Colon (tissue), 2 donors: ENCODE results near the gene TMCO4.

Experiments
- FAIRE-seq: peaks from 2 replicates; lab custom pipeline; 2012; peaks lifted over from hg19 to GRCh38; lab: Jason Lieb, UNC
- donor health status: control.
- donor health status: control.

TMCO4 gene

GRCh38 chr1:19775317-19775716 lies 24.4 kb downstream of the TMCO4 start:
- FAIRE-seq: no peak

- FAIRE-seq: no peak
These were observed 25.4 kb downstream of the TMCO4 start for GRCh38 chr1:19774180-19774785.

- no peak for FAIRE-seq
These were observed 26.2 kb downstream of the TMCO4 start for GRCh38 chr1:19773485-19773884.

GRCh38 chr1:19772053-19772452 lies 27.7 kb downstream of the TMCO4 start:
- FAIRE-seq: no peak

GRCh38 chr1:19771350-19771749 lies 28.4 kb downstream of the TMCO4 start:
- FAIRE-seq: no peak

- FAIRE-seq: no peak
These were observed 29.1 kb downstream of the TMCO4 start for GRCh38 chr1:19770436-19771190.

GRCh38 chr1:19769211-19769932 lies 30.3 kb downstream of the TMCO4 start:
- FAIRE-seq: no peak

- FAIRE-seq: no peak
These were observed 31.1 kb downstream of the TMCO4 start for GRCh38 chr1:19768353-19769210.

- no peak for FAIRE-seq
These were observed 34.1 kb downstream of the TMCO4 start for GRCh38 chr1:19765623-19766022.

- no peak for FAIRE-seq
These were observed 34.9 kb downstream of the TMCO4 start for GRCh38 chr1:19764848-19765247.

GRCh38 chr1:19762175-19762779 lies 37.4 kb downstream of the TMCO4 start:
- no peak for FAIRE-seq

- FAIRE-seq: no peak
These were observed 40.0 kb downstream of the TMCO4 start for GRCh38 chr1:19759740-19760089.

- no peak for FAIRE-seq
These were observed 41.4 kb downstream of the TMCO4 start for GRCh38 chr1:19758227-19758830.

GRCh38 chr1:19757641-19758040 lies 42.1 kb downstream of the TMCO4 start:
- FAIRE-seq: no peak

GRCh38 chr1:19756480-19756879 lies 43.2 kb downstream of the TMCO4 start:
- no peak for FAIRE-seq

- FAIRE-seq: no peak
These were observed 45.2 kb downstream of the TMCO4 start for GRCh38 chr1:19754482-19754881.

- FAIRE-seq: no peak
These were observed 47.5 kb downstream of the TMCO4 start for GRCh38 chr1:19752083-19752696.

- no peak for FAIRE-seq
These were observed 48.8 kb downstream of the TMCO4 start for GRCh38 chr1:19750882-19751276.

- no peak for FAIRE-seq
These were observed 49.4 kb downstream of the TMCO4 start for GRCh38 chr1:19750101-19750881.

GRCh38 chr1:19749685-19750084 lies 50.0 kb downstream of the TMCO4 start:
- no peak for FAIRE-seq
